DND-41 (cell line): Measurements from ENCODE around the gene DNAH7.

Experiments used
- ATAC-seq: fragments of 200-7000 bp; cut with Tn5 transposase; 3 replicates; pipeline ENCODE4 v1.9.1; 2021; ENCODE audit warnings: low read depth; ENCODE audit not compliant: insufficient read depth
- DNase-seq: peaks from one replicate; pipeline ENCODE4 v3.0.0-alpha.2; 2020
- H2AFZ ChIP-seq: 2 replicates; pipeline ENCODE4 v1.6.0; 2012; ENCODE audit warnings: low read depth, low read length
- H3K27ac ChIP-seq: 2 replicates; pipeline ENCODE4 v1.5.1; 2012; ENCODE audit warnings: low read length, inconsistent platforms
- H3K27me3 ChIP-seq: fragments of 200-600 bp; sonication (generic); 2 replicates; pipeline ENCODE4 v1.6.0; 2012; ENCODE audit warnings: low read length, mild to moderate bottlenecking, inconsistent platforms; ENCODE audit not compliant: insufficient read depth, poor library complexity
- H3K36me3 ChIP-seq: 2 replicates; pipeline ENCODE4 v1.5.1; 2012; ENCODE audit warnings: low read length, inconsistent platforms; ENCODE audit not compliant: insufficient read depth
- H3K4me1 ChIP-seq: 2 replicates; pipeline ENCODE4 v1.5.1; 2012; ENCODE audit warnings: mild to moderate bottlenecking, low read length; ENCODE audit not compliant: insufficient read depth
- H3K4me2 ChIP-seq: 2 replicates; pipeline ENCODE4 v1.6.0; 2012; ENCODE audit warnings: mild to moderate bottlenecking, moderate library complexity, low read length, inconsistent platforms; ENCODE audit not compliant: insufficient read depth
- H3K4me3 ChIP-seq, 2 experiments: fragments of 200-600 bp in 1 of 2; shearing (Covaris generic) in 1 of 2; 2 replicates each; pipeline ENCODE4 v1.5.1; 2012 to 2016; ENCODE audit warnings: inconsistent platforms in 2 of 2, low read length in 2 of 2, mild to moderate bottlenecking in 2 of 2, low read depth in 1 of 2, moderate library complexity in 1 of 2
- H3K79me2 ChIP-seq: 2 replicates; pipeline ENCODE4 v1.6.0; 2012; ENCODE audit warnings: low read length, inconsistent platforms; ENCODE audit not compliant: insufficient read depth
- H3K9ac ChIP-seq: 2 replicates; pipeline ENCODE4 v1.6.0; 2012; ENCODE audit warnings: low read depth, mild to moderate bottlenecking, inconsistent platforms, low read length, moderate library complexity
- H3K9me3 ChIP-seq: 2 replicates; pipeline ENCODE4 v1.5.1; 2012; ENCODE audit warnings: low read length, moderate library complexity, mild to moderate bottlenecking, inconsistent platforms; ENCODE audit not compliant: insufficient read depth, severe bottlenecking
- H4K20me1 ChIP-seq: 2 replicates; pipeline ENCODE4 v1.6.0; 2012; ENCODE audit warnings: low read length; ENCODE audit not compliant: insufficient read depth
- CTCF ChIP-seq: IDR thresholded peaks from 2 replicates; pipeline ENCODE4 v1.5.1; 2012; ENCODE audit warnings: borderline replicate concordance, low read length, moderate library complexity, mild to moderate bottlenecking; ENCODE audit not compliant: poor library complexity, severe bottlenecking; ENCODE audit errors: extremely low read depth
- EZH2 ChIP-seq: IDR thresholded peaks from 3 replicates; pipeline ENCODE4 v1.6.1; 2012; ENCODE audit warnings: borderline replicate concordance, low read depth, mild to moderate bottlenecking, moderate library complexity, low read length, inconsistent platforms; ENCODE audit not compliant: severe bottlenecking

Gene DNAH7

GRCh38 chr2:195706161-195706900 lies 362.3 kb downstream of the DNAH7 start:
- Histone ChIP-seq H3K9me3 (no peaks in the 10 kb centered on the region), H2AFZ (no peak overlapping the region), H4K20me1 (no peaks in the 10 kb centered on the region), H3K4me2 (no peak overlapping the region), H3K79me2 (peaks cover 28% of the 10 kb centered on the region), H3K9ac (no peak overlapping the region), H3K27me3 (no peaks in the 10 kb centered on the region), H3K36me3 (peaks cover 40% of the 10 kb centered on the region), H3K4me3 (no peak overlapping the region), H3K27ac (no peak overlapping the region), H3K4me1 (no peaks in the 10 kb centered on the region)
- DNase-seq (no peak), ATAC-seq (no peak)
- no peak for TF ChIP-seq EZH2
- TF ChIP-seq CTCF = no peak

GRCh38 chr2:195700480-195700879 lies 368.2 kb downstream of the DNAH7 start:
- Histone ChIP-seq H3K4me3 (no peak overlapping the region), H3K36me3 (peaks cover 23% of the 10 kb centered on the region), H4K20me1 (no peaks in the 10 kb centered on the region), H3K27ac (no peak overlapping the region), H3K9me3 (peaks cover 16% of the 10 kb centered on the region), H3K4me2 (no peak overlapping the region), H3K79me2 (peaks cover 65% of the 10 kb centered on the region), H3K9ac (no peak overlapping the region), H3K27me3 (no peaks in the 10 kb centered on the region), H2AFZ (no peak overlapping the region), H3K4me1 (0 out of 2 replicates have a peak, but pooled peaks cover 2% of the 10 kb centered on the region)
- DNase-seq (no peak), ATAC-seq (no peak)
- TF ChIP-seq EZH2 = no peak
- no peak for TF ChIP-seq CTCF

- H3K79me2 ChIP-seq = peaks cover 84% of the 10 kb centered on the region
- H3K36me3 ChIP-seq = peaks cover 25% of the 10 kb centered on the region
- peaks cover 16% of the 10 kb centered on the region for H3K9me3 ChIP-seq
- no peak for TF ChIP-seq CTCF
- TF ChIP-seq EZH2 = no peak
- H3K4me2 ChIP-seq = no peak overlapping the region
- no peaks in the 10 kb centered on the region for H4K20me1 ChIP-seq
- H3K4me3 ChIP-seq = no peak overlapping the region
- H2AFZ ChIP-seq = no peak overlapping the region
- DNase-seq = no peak
- ATAC-seq = no peak
- no peaks in the 10 kb centered on the region for H3K27me3 ChIP-seq
- H3K9ac ChIP-seq = no peak overlapping the region
- no peak overlapping the region for H3K27ac ChIP-seq
- peaks cover 9% of the 10 kb centered on the region; the same call in 1 of the 2 replicates for H3K4me1 ChIP-seq
Measured at GRCh38 chr2:195697681-195698220, 370.9 kb downstream of the DNAH7 start.
